Loucy (cell line): ENCODE data around the gene ZNF256.

Experiments
- H2AFZ ChIP-seq: fragments of 200-600 bp; sonication (generic); 2 replicates; pipeline ENCODE4 v1.6.0; 2016; ENCODE audit warnings: antibody characterized with exemption, mild to moderate bottlenecking, low read length, moderate library complexity
- H3F3A ChIP-seq: fragments of 200-600 bp; 2 replicates; pipeline ENCODE4 v1.6.0; 2016; ENCODE audit warnings: antibody characterized with exemption, low read depth, mild to moderate bottlenecking
- H3K27me3 ChIP-seq: fragments of 200-600 bp; sonication (generic); 2 replicates; pipeline ENCODE4 v1.6.1; 2014; ENCODE audit warnings: low read length, mild to moderate bottlenecking; ENCODE audit not compliant: insufficient read depth, poor library complexity, severe bottlenecking
- H3K36me3 ChIP-seq: fragments of 200-600 bp; sonication (generic); 2 replicates; pipeline ENCODE4 v1.6.1; 2016; ENCODE audit warnings: low read length; ENCODE audit not compliant: insufficient read depth
- H3K4me1 ChIP-seq: fragments of 200-600 bp; sonication (generic); 2 replicates; pipeline ENCODE4 v1.5.1; 2014; ENCODE audit warnings: low read length, mild to moderate bottlenecking; ENCODE audit not compliant: insufficient read depth, poor library complexity, severe bottlenecking
- H3K4me2 ChIP-seq: fragments of 200-600 bp; sonication (generic); 2 replicates; pipeline ENCODE4 v1.6.0; 2014; ENCODE audit warnings: antibody characterized with exemption, low read length, low read depth, mild to moderate bottlenecking; ENCODE audit not compliant: poor library complexity, severe bottlenecking
- H3K4me3 ChIP-seq: fragments of 200-600 bp; sonication (generic); 2 replicates; pipeline ENCODE4 v1.5.1; 2014; ENCODE audit warnings: low read length, mild to moderate bottlenecking, mixed read lengths; ENCODE audit not compliant: poor library complexity, severe bottlenecking
- H3K79me2 ChIP-seq: fragments of 200-600 bp; sonication (generic); 2 replicates; pipeline ENCODE4 v1.6.1; 2014; ENCODE audit warnings: low read length; ENCODE audit not compliant: insufficient read depth
- H3K9ac ChIP-seq: fragments of 200-600 bp; sonication (generic); 2 replicates; pipeline ENCODE4 v1.6.0; 2014; ENCODE audit warnings: mild to moderate bottlenecking, low read depth, low read length, moderate library complexity; ENCODE audit not compliant: poor library complexity, severe bottlenecking
- H3K9me2 ChIP-seq: fragments of 200-600 bp; sonication (generic); replicated peaks from 2 replicates; pipeline ENCODE4 v1.6.1; 2016; ENCODE audit warnings: low read depth, low read length, mixed read lengths
- H3K9me3 ChIP-seq: fragments of 200-600 bp; sonication (generic); 2 replicates; pipeline ENCODE4 v1.6.1; 2014; ENCODE audit warnings: mild to moderate bottlenecking, antibody characterized with exemption, low read length, low read depth; ENCODE audit not compliant: insufficient read depth
- H4K20me1 ChIP-seq: fragments of 200-600 bp; sonication (generic); 2 replicates; pipeline ENCODE4 v1.6.0; 2014; ENCODE audit warnings: antibody characterized with exemption, low read length, mild to moderate bottlenecking; ENCODE audit not compliant: insufficient read depth, poor library complexity, severe bottlenecking
- EZH2phosphoT487 ChIP-seq: fragments of 200-600 bp; IDR thresholded peaks from 2 replicates; pipeline ENCODE4 v1.6.1; 2018; ENCODE audit warnings: antibody characterized with exemption, mild to moderate bottlenecking, moderate library complexity, borderline replicate concordance
- TF ChIP-seq, protein P1 (sequence below): fragments of 200-600 bp; sonication (generic); conservative IDR thresholded peaks from 2 replicates; pipeline ENCODE4 v1.5.1; 2014; ENCODE audit warnings: mild to moderate bottlenecking, antibody characterized with exemption, low read length

Gene ZNF256

DNA sequence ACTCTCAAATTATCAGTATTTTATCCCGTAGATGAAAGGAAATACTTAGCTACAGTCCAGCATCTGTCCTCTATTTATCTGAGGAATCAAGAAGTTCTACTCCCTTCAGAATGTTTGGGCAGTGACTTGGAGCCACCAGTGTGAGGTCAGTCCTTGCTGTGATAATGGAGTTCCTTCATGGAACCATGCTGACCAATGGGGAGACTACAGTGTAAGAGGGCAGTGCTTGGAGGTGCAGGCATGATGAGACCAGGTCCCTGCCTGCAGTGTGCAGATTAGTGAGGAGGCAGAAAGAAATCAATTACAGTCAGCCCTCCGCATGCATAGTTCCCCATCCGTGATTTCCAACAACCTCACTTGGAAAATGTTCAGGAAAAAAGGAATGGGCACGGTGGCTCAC lies 26.9 kb upstream of the ZNF256 start, which contains the start of gene C19orf18:
C19orf18 (minus strand) TSS at position 101 of the 400 bp plus-strand sequence. CDS start 102 bp downstream, outside the sequence.
- H2AFZ ChIP-seq, result no peak within 1 kb of the TSS
- no peaks in the 10 kb centered on the region for H3K4me1 ChIP-seq
- H4K20me1 ChIP-seq, result no peaks in the 10 kb centered on the region
- no peak within 1 kb of the TSS for H3K9ac ChIP-seq
- H3K4me2 ChIP-seq, result no peak within 1 kb of the TSS
- H3K4me3 ChIP-seq, result no peak within 1 kb of the TSS
- H3K9me3 ChIP-seq, result peaks cover 57% of the 10 kb centered on the region
- no peaks in the 10 kb centered on the region for H3F3A ChIP-seq
- TF ChIP-seq, protein P1, sequence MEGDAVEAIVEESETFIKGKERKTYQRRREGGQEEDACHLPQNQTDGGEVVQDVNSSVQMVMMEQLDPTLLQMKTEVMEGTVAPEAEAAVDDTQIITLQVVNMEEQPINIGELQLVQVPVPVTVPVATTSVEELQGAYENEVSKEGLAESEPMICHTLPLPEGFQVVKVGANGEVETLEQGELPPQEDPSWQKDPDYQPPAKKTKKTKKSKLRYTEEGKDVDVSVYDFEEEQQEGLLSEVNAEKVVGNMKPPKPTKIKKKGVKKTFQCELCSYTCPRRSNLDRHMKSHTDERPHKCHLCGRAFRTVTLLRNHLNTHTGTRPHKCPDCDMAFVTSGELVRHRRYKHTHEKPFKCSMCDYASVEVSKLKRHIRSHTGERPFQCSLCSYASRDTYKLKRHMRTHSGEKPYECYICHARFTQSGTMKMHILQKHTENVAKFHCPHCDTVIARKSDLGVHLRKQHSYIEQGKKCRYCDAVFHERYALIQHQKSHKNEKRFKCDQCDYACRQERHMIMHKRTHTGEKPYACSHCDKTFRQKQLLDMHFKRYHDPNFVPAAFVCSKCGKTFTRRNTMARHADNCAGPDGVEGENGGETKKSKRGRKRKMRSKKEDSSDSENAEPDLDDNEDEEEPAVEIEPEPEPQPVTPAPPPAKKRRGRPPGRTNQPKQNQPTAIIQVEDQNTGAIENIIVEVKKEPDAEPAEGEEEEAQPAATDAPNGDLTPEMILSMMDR, result no peak
- no peak for TF ChIP-seq EZH2phosphoT487
- H3K27me3 ChIP-seq, result no peaks in the 10 kb centered on the region
- no peaks in the 10 kb centered on the region for H3K79me2 ChIP-seq
- H3K36me3 ChIP-seq, result peaks cover 15% of the 10 kb centered on the region
- no peaks in the 10 kb centered on the region for H3K9me2 ChIP-seq

DNA sequence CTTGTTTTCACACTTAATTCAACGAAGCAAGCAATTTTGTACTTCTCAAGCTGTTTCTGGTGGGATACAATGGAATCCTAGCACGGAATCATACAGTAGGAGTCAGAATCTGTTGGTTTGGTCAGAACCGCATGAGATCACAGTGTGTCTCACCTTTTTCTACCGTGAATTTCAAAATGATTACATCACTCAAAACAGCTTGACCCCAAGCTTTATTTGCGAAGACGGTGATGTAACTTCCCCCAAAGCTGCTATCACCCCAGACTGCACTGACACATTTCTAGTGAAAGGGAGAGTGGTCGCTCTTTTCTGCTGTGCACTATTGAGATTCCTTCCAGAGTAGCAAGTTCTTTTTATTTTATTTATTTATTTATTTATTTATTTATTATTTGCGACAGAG lies 17.3 kb upstream of the ZNF256 start:
- Histone ChIP-seq H3K9ac (no peak overlapping the region), H3K79me2 (no peaks in the 10 kb centered on the region), H3K27me3 (no peaks in the 10 kb centered on the region), H4K20me1 (no peaks in the 10 kb centered on the region), H3K4me2 (no peak overlapping the region), H3K9me3 (peaks cover 17% of the 10 kb centered on the region; the same call in 1 of the 2 replicates), H2AFZ (no peak overlapping the region), H3K4me1 (no peaks in the 10 kb centered on the region), H3K4me3 (no peak overlapping the region), H3K9me2 (no peaks in the 10 kb centered on the region), H3K36me3 (no peaks in the 10 kb centered on the region), H3F3A (no peaks in the 10 kb centered on the region)
- TF ChIP-seq, protein P1, result no peak
- TF ChIP-seq EZH2phosphoT487, result no peak

DNA sequence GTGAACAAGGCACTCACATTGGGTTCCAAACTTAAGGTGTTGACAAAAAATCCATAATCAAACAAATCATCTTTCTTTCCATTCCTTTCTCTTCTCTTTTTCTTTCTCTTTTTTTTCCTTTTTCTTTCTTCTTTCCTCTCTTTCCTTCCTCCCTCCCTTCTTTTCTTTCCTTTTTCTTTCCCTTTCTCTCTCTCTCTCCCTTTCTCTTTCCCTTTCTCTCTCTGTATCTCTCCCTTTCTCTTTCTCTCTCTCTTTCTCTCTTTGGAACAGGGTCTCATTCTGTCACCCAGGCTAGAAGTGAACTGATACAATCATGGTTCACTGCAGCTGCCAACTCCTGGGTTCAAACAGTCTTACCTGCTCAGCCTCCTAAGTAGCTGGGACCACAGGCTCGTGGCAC lies 14.3 kb upstream of the ZNF256 start:
- Histone ChIP-seq H2AFZ (no peak overlapping the region), H3K4me2 (no peak overlapping the region), H3K9me2 (no peaks in the 10 kb centered on the region), H3K79me2 (no peaks in the 10 kb centered on the region), H3F3A (no peaks in the 10 kb centered on the region), H4K20me1 (no peaks in the 10 kb centered on the region), H3K4me1 (no peaks in the 10 kb centered on the region), H3K36me3 (no peaks in the 10 kb centered on the region), H3K9ac (no peak overlapping the region), H3K27me3 (no peaks in the 10 kb centered on the region), H3K4me3 (no peak overlapping the region), H3K9me3 (peaks cover 16% of the 10 kb centered on the region; the same call in 1 of the 2 replicates)
- no peak for TF ChIP-seq EZH2phosphoT487

DNA sequence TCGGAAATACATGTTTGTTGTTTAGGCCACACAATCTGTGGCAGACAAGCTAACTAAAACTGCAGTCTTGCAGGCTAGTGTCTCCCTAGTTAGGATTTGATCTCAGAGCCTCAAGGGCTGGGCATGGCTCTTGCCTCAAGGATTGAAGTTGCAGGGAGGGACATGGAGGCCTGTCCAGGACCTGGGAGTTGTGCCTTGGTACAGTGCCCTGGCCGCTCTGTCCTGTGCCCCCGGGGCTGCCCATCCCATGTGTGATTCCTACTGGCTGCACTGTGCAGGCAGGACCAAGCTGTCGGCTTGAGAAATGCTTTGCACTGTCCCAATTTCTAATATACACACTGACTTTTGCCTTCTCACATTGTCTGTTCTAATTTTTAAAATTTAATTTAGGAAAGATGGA lies 7.5 kb upstream of the ZNF256 start:
- Histone ChIP-seq H2AFZ (no peak overlapping the region), H3K9me2 (no peaks in the 10 kb centered on the region), H4K20me1 (no peaks in the 10 kb centered on the region), H3K4me3 (no peak overlapping the region), H3K27me3 (no peaks in the 10 kb centered on the region), H3F3A (no peaks in the 10 kb centered on the region), H3K9ac (no peak overlapping the region), H3K79me2 (no peaks in the 10 kb centered on the region), H3K4me1 (no peaks in the 10 kb centered on the region), H3K4me2 (no peak overlapping the region), H3K36me3 (no peaks in the 10 kb centered on the region), H3K9me3 (peaks cover 21% of the 10 kb centered on the region; the same call in 1 of the 2 replicates)
- no peak for TF ChIP-seq EZH2phosphoT487
- TF ChIP-seq, protein P1, result no peak
